IMR-90 (cell line): ENCODE results near the gene DHRS7B.

ENCODE experiments used
- BHLHE40 ChIP-seq: fragments of 150-350 bp; IDR thresholded peaks from 2 replicates; pipeline ENCODE4 v1.6.1; 2016; ENCODE audit warnings: mild to moderate bottlenecking, low read depth, low read length
- CEBPB ChIP-seq: IDR thresholded peaks from 2 replicates; pipeline ENCODE4 v1.6.1; 2012; ENCODE audit warnings: low read depth, low read length, improper control_type of control experiment
- CTCF ChIP-seq: conservative IDR thresholded peaks from 2 replicates; pipeline ENCODE4 v1.5.1; 2012; ENCODE audit warnings: mild to moderate bottlenecking, low read depth, low read length, improper control_type of control experiment
- ELK1 ChIP-seq: fragments of 150-350 bp; IDR thresholded peaks from 2 replicates; pipeline ENCODE4 v1.6.1; 2016; ENCODE audit warnings: low read depth, mild to moderate bottlenecking, low read length, moderate library complexity, borderline replicate concordance
- FOS ChIP-seq: fragments of 150-350 bp; IDR thresholded peaks from 2 replicates; pipeline ENCODE4 v1.6.1; 2016; ENCODE audit warnings: low read depth, low read length
- MAFK ChIP-seq: IDR thresholded peaks from 2 replicates; pipeline ENCODE4 v1.6.1; 2012; ENCODE audit warnings: low read depth, low read length, improper control_type of control experiment
- POLR2A ChIP-seq: IDR thresholded peaks from 2 replicates; pipeline ENCODE4 v1.6.1; 2012; ENCODE audit warnings: mild to moderate bottlenecking, low read depth, low read length
- RAD21 ChIP-seq: IDR thresholded peaks from 2 replicates; pipeline ENCODE4 v1.6.1; 2012; ENCODE audit warnings: low read length, improper control_type of control experiment
- RFX5 ChIP-seq: IDR thresholded peaks from 2 replicates; pipeline ENCODE4 v1.8.0; 2012; ENCODE audit warnings: low read depth, mild to moderate bottlenecking, low read length, moderate library complexity
- USF2 ChIP-seq: fragments of 150-350 bp; IDR thresholded peaks from 2 replicates; pipeline ENCODE4 v1.6.1; 2017; ENCODE audit warnings: mild to moderate bottlenecking, antibody characterized with exemption, low read length, low read depth

- TF ChIP-seq CTCF (no peak), FOS (no peak), BHLHE40 (no peak), POLR2A (no peak), USF2 (no peak), RFX5 (no peak), MAFK (no peak), CEBPB (no peak), RAD21 (no peak), ELK1 (no peak)
Measured at GRCh38 chr17:21166595-21167210, 39.9 kb downstream of the DHRS7B start.
